Astrocyte (in vitro differentiated cells and primary cell): ENCODE measurements around the gene EBF4. TPM values are rescaled to one million over a fixed set of nuclear protein-coding genes. Genes with fewer than 3 reads are reported as not detected.

Experiments used
- DNase-seq: peaks from one replicate; pipeline ENCODE4 v3.0.0-alpha.2; 2010; ENCODE audit warnings: low read depth
- FAIRE-seq: peaks from 2 replicates; lab custom pipeline; 2011; peaks lifted over from hg19 to GRCh38; lab: Jason Lieb, UNC
- H2AFZ ChIP-seq: 2 replicates; pipeline ENCODE4 v1.6.0; 2012; ENCODE audit warnings: low read depth, low read length, inconsistent platforms
- H3K27ac ChIP-seq: 2 replicates; pipeline ENCODE4 v1.5.1; 2011; ENCODE audit warnings: low read depth, low read length, inconsistent platforms
- H3K27me3 ChIP-seq: 2 replicates; pipeline ENCODE4 v1.6.0; 2011; ENCODE audit warnings: low read length, inconsistent platforms; ENCODE audit not compliant: insufficient read depth
- H3K36me3 ChIP-seq: 2 replicates; pipeline ENCODE4 v1.5.1; 2011; ENCODE audit warnings: low read length, inconsistent platforms; ENCODE audit not compliant: insufficient read depth
- H3K4me1 ChIP-seq: 2 replicates; pipeline ENCODE4 v1.5.1; 2011; ENCODE audit warnings: low read length, inconsistent platforms; ENCODE audit not compliant: insufficient read depth
- H3K4me2 ChIP-seq: 2 replicates; pipeline ENCODE4 v1.6.0; 2012; ENCODE audit warnings: low read length, inconsistent platforms
- H3K4me3 ChIP-seq: 2 replicates; pipeline ENCODE4 v1.5.1; 2011; ENCODE audit warnings: low read depth, mild to moderate bottlenecking, low read length, inconsistent platforms; ENCODE audit not compliant: insufficient read depth
- H3K79me2 ChIP-seq: 2 replicates; pipeline ENCODE4 v1.6.0; 2012; ENCODE audit warnings: mild to moderate bottlenecking, low read length, inconsistent platforms; ENCODE audit not compliant: insufficient read depth
- H3K9ac ChIP-seq: 2 replicates; pipeline ENCODE4 v1.6.0; 2012; ENCODE audit warnings: mild to moderate bottlenecking, low read length, inconsistent platforms
- H3K9me3 ChIP-seq: 2 replicates; pipeline ENCODE4 v1.5.1; 2012; ENCODE audit warnings: low read depth, mild to moderate bottlenecking, low read length, inconsistent platforms; ENCODE audit not compliant: insufficient read depth
- H4K20me1 ChIP-seq: 2 replicates; pipeline ENCODE4 v1.6.0; 2012; ENCODE audit warnings: low read length, inconsistent platforms; ENCODE audit not compliant: insufficient read depth
- H3K27ac Mint-ChIP-seq: one replicate; pipeline ENCODE4 v1.8.0; 2021; ENCODE audit warnings: mild to moderate bottlenecking, mixed read lengths; ENCODE audit not compliant: unreplicated experiment
- H3K27me3 Mint-ChIP-seq: one replicate; pipeline ENCODE4 v1.8.0; 2021; ENCODE audit warnings: low read depth, mixed read lengths; ENCODE audit not compliant: unreplicated experiment
- H3K36me3 Mint-ChIP-seq: one replicate; pipeline ENCODE4 v1.8.0; 2021; ENCODE audit warnings: low read depth, mixed read lengths; ENCODE audit not compliant: unreplicated experiment
- H3K4me1 Mint-ChIP-seq: one replicate; pipeline ENCODE4 v1.8.0; 2021; ENCODE audit warnings: low read depth, mixed read lengths; ENCODE audit not compliant: unreplicated experiment
- H3K4me3 Mint-ChIP-seq: one replicate; pipeline ENCODE4 v1.8.0; 2021; ENCODE audit warnings: mild to moderate bottlenecking, moderate library complexity, mixed read lengths; ENCODE audit not compliant: unreplicated experiment
- H3K9me3 Mint-ChIP-seq: one replicate; pipeline ENCODE4 v1.8.0; 2021; ENCODE audit warnings: mild to moderate bottlenecking, mixed read lengths; ENCODE audit not compliant: unreplicated experiment
- CTCF ChIP-seq: IDR thresholded peaks from 2 replicates; pipeline ENCODE4 v1.5.1; 2011; ENCODE audit warnings: low read depth, mild to moderate bottlenecking, inconsistent platforms, low read length, moderate library complexity; ENCODE audit not compliant: insufficient read depth
- EZH2 ChIP-seq: IDR thresholded peaks from 2 replicates; pipeline ENCODE4 v1.6.1; 2012; ENCODE audit warnings: mild to moderate bottlenecking, low read length, inconsistent platforms; ENCODE audit not compliant: insufficient read depth
- total RNA-seq: library from RNA; stranded (reverse); gene quantifications from 2 replicates; pipeline ENCODE4 v1.2.1, GENCODE V29; 2021

The EBF4 gene
- total RNA-seq, 1 donor from 2014 or later = 2.3 TPM

- FAIRE-seq (no peak), DNase-seq (no peak)
- TF ChIP-seq EZH2 (no peak), CTCF (no peak)
- no peak overlapping the region for H3K27ac Mint-ChIP-seq
- Histone ChIP-seq H3K9me3 (no peaks in the 10 kb centered on the region), H2AFZ (no peak overlapping the region), H3K4me2 (no peak overlapping the region), H4K20me1 (no peaks in the 10 kb centered on the region), H3K4me1 (no peaks in the 10 kb centered on the region), H3K79me2 (no peaks in the 10 kb centered on the region), H3K27ac (no peak overlapping the region), H3K4me3 (no peak overlapping the region), H3K9ac (no peak overlapping the region), H3K36me3 (no peaks in the 10 kb centered on the region), H3K27me3 (peaks cover 30% of the 10 kb centered on the region)
- no peak overlapping the region for H3K4me3 Mint-ChIP-seq
- H3K27me3 Mint-ChIP-seq = peaks cover 58% of the 10 kb centered on the region
- peaks cover 2% of the 10 kb centered on the region for H3K9me3 Mint-ChIP-seq
- no peaks in the 10 kb centered on the region for H3K36me3 Mint-ChIP-seq
- H3K4me1 Mint-ChIP-seq = peaks cover 2% of the 10 kb centered on the region
These were observed 67.2 kb downstream of the EBF4 start for GRCh38 chr20:2759603-2760296.

- no peak overlapping the region for H3K4me3 ChIP-seq
- no peaks in the 10 kb centered on the region for H4K20me1 ChIP-seq
- Mint-ChIP-seq H3K36me3 (no peaks in the 10 kb centered on the region), H3K27ac (no peak overlapping the region), H3K4me1 (peaks cover 2% of the 10 kb centered on the region), H3K4me3 (no peak overlapping the region), H3K9me3 (peaks cover 2% of the 10 kb centered on the region), H3K27me3 (peaks cover 52% of the 10 kb centered on the region)
- H3K4me1 ChIP-seq = no peaks in the 10 kb centered on the region
- no peaks in the 10 kb centered on the region for H3K36me3 ChIP-seq
- FAIRE-seq = no peak
- H3K9ac ChIP-seq = no peak overlapping the region
- H3K4me2 ChIP-seq = no peak overlapping the region
- H3K9me3 ChIP-seq = no peaks in the 10 kb centered on the region
- no peak overlapping the region for H2AFZ ChIP-seq
- H3K27ac ChIP-seq = no peak overlapping the region
- no peak for TF ChIP-seq CTCF
- no peak for TF ChIP-seq EZH2
- DNase-seq = no peak
- H3K79me2 ChIP-seq = no peaks in the 10 kb centered on the region
- H3K27me3 ChIP-seq = peaks cover 25% of the 10 kb centered on the region
These were observed 67.8 kb downstream of the EBF4 start for GRCh38 chr20:2760297-2760951.

GRCh38 chr20:2760952-2761305 lies 68.3 kb downstream of the EBF4 start:
- Histone ChIP-seq H3K9me3 (no peaks in the 10 kb centered on the region), H3K27me3 (peaks cover 25% of the 10 kb centered on the region), H2AFZ (no peak overlapping the region), H4K20me1 (no peaks in the 10 kb centered on the region), H3K4me1 (no peaks in the 10 kb centered on the region), H3K79me2 (no peaks in the 10 kb centered on the region), H3K4me3 (no peak overlapping the region), H3K27ac (no peak overlapping the region), H3K9ac (no peak overlapping the region), H3K4me2 (no peak overlapping the region), H3K36me3 (no peaks in the 10 kb centered on the region)
- peaks cover 2% of the 10 kb centered on the region for H3K4me1 Mint-ChIP-seq
- no peak for DNase-seq
- no peaks in the 10 kb centered on the region for H3K36me3 Mint-ChIP-seq
- H3K27ac Mint-ChIP-seq = no peak overlapping the region
- H3K9me3 Mint-ChIP-seq = peaks cover 2% of the 10 kb centered on the region
- FAIRE-seq = no peak
- no peak overlapping the region for H3K4me3 Mint-ChIP-seq
- peaks cover 50% of the 10 kb centered on the region for H3K27me3 Mint-ChIP-seq
- no peak for TF ChIP-seq EZH2
- no peak for TF ChIP-seq CTCF
